Left ventricle myocardium superior (tissue), 1 donor: ENCODE data around the gene MAPK1. TPM values are rescaled to one million over a fixed set of nuclear protein-coding genes. Genes with fewer than 3 reads are reported as not detected.
"Not testable (repeated sequence)": the region's sequence is repeated elsewhere in the genome, so short reads cannot be mapped to it uniquely, and the experiment has no call there.

Experiments
- ATAC-seq: fragments of 200-7000 bp; cut with Tn5 transposase; one replicate; pipeline ENCODE4 v1.9.1; 2020; ENCODE audit warnings: mild to moderate bottlenecking, moderate library complexity
- DNase-seq: peaks from one replicate; pipeline ENCODE4 v3.0.0-alpha.2; 2020
- intact Hi-C: fragments of 100-400 bp; cut with micrococcal nuclease; formaldehyde crosslinking; loops from one replicate; pipeline ENCODE4 v1.11.0; 2022
- long read RNA-seq: library from polyadenylated mRNA; unstranded; transcript quantifications from one replicate; pipeline ENCODE4 v2.0.0, GENCODE V29; 2021
- total RNA-seq: library from RNA; stranded (reverse); fragmentation: NEBNext Ultra II Directional; extraction: Animal tissue kit (Norgen Biotek cat#: 25700); gene quantifications from one replicate; pipeline ENCODE4 v1.2.1, GENCODE V29; 2021
- donor health status: DM: no; HTN: yes; CAD: no; lungs with severe emphysema.

MAPK1 gene
- 80.5 TPM for total RNA-seq
- long read RNA-seq, full-length matches to known transcripts: 48 of 86 reads
- long read RNA-seq, partial matches to known transcripts: 3 of 86 reads
- long read RNA-seq, other reads (novel, unspliced or antisense): 35 of 86 reads

- intact Hi-C loops: no loop called here
- DNase-seq (peak; percentile 96), ATAC-seq (peak; percentile 99)
Observed at GRCh38 chr22:21867528-21868266, at the start of gene MAPK1. MAPK1 (minus strand) TSS chr22:21867645; CDS start chr22:21867440, 205 bp downstream.

- ATAC-seq (no peak), DNase-seq (peak; percentile 5)
- intact Hi-C loops: no loop called here
Observed at GRCh38 chr22:21916309-21916918, 49.0 kb upstream of the MAPK1 start.

- peak; percentile 10 for DNase-seq
- ATAC-seq: no peak
- intact Hi-C loops: no loop called here
Observed at GRCh38 chr22:21915624-21916308, 48.3 kb upstream of the MAPK1 start.

GRCh38 chr22:21914033-21914642, 46.7 kb upstream of the MAPK1 start:
- DNase-seq, ATAC-seq, intact Hi-C loops: not testable (repeated sequence)

DNA sequence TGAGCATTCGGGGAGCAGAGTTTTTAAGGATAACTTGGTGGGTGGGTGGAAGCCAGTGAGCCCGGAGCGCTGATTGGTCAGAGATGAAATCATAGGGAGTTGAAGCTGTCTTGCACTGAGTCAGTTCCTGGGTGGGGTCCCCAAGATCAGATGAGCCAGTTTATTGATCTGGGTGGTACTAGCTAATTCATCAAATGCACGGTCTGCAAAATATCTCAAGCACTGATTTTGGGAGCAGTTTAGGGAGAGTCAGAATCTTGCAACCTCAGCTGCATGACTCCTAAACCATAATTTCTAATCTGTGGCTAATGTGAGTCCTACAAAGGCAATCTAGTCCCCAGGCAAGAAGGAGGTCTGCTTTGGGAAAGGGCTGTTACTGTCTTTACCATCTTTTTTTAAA, 42.9 kb upstream of the MAPK1 start:
- intact Hi-C loops, DNase-seq: not testable (repeated sequence)

DNA sequence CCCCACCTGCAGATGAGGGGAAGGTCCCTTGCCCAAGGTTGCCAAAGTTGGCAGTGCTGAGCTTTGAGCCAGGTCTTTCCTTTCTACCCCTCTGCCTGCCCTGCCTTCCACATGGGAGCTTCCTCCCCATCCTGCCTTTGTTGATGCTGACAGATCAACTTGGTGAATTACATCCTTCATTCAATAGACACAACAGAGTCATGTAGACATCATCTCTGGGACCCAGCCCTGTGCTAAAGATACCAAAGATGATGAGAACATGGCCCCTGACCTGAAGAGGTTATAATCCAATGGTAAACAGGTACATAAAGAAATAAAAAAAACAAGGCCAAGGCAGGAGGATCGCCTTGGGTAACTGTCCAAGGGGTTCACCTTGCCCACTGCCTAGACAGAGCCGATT, 42.4 kb upstream of the MAPK1 start:
- DNase-seq (peak; percentile 8), ATAC-seq (no peak)
- intact Hi-C loops: no loop called here

More for the DNA sequence above, 42.9 kb upstream of the MAPK1 start:
- ATAC-seq: not testable (repeated sequence)

- no peak for ATAC-seq
- DNase-seq: no peak
- intact Hi-C loops: no loop called here
Observed at GRCh38 chr22:21907638-21908522, 40.4 kb upstream of the MAPK1 start.

- intact Hi-C loops, DNase-seq: not testable (repeated sequence)
Observed at GRCh38 chr22:21905234-21905633, 37.8 kb upstream of the MAPK1 start.

DNA sequence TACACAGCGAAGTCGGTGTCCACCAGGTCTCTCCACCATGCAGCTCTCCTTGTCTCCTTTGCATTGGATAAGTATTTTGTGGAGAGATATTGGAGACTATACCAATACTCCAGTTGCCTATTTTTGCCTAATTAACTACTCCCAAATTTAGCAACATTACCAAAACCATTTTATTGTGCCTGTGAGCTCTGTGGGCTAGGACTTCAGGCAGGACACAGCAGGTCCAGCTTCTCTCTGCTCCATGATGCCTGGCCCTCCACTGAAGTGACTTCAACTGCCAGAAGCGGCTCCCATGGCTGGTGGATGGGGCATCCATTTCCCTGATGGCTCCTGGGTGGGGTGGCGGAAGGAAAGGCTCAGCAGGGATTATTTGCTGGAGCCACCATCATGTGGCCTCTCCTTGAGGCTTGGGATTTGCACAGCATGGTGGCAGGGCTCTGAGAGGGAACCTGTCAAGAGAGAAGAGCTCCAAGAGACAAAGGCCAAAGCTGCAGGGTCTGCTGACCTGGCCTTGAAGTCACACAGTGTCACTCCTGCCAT, 36.9 kb upstream of the MAPK1 start:
- DNase-seq (no peak), ATAC-seq (no peak)
- intact Hi-C loops: no loop called here

More at GRCh38 chr22:21905234-21905633, 37.8 kb upstream of the MAPK1 start:
- ATAC-seq: not testable (repeated sequence)

GRCh38 chr22:21903283-21903682, 35.8 kb upstream of the MAPK1 start:
- intact Hi-C loops: no loop called here
- no peak for DNase-seq
- ATAC-seq: no peak

GRCh38 chr22:21902296-21903087, 35.0 kb upstream of the MAPK1 start:
- DNase-seq (no peak), ATAC-seq (no peak)
- intact Hi-C loops: no loop called here

DNA sequence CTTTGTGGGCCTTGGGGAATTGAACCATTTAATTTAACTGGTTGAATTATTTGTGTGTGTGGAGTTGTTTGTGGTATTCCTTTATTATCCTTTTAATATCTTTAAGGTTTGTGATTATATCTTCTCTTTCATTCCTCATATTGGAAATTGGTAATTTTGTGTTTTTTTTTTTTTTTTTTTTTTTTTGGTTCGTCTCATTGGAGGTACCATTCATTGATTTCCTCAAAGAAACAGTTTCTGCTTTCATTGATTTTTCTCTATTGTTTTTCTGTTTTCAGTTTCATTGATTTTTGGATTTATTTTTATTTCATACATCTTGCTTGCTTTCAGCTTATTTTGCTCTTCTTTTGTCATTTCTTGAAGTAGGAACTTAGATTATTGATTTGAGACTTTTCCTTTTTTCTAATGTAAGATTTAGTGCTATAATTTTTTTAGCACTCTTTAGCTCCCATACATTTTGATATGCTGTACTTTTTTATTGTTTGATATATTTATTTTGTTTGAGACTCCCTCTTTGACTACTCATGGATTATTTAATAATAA, 31.0 kb upstream of the MAPK1 start:
- intact Hi-C loops: loop anchor here (10.0 kb wide), 1 partner anchor 1114 kb away; no protein-coding TSS in a partner anchor
- DNase-seq (no peak), ATAC-seq (no peak)

DNA sequence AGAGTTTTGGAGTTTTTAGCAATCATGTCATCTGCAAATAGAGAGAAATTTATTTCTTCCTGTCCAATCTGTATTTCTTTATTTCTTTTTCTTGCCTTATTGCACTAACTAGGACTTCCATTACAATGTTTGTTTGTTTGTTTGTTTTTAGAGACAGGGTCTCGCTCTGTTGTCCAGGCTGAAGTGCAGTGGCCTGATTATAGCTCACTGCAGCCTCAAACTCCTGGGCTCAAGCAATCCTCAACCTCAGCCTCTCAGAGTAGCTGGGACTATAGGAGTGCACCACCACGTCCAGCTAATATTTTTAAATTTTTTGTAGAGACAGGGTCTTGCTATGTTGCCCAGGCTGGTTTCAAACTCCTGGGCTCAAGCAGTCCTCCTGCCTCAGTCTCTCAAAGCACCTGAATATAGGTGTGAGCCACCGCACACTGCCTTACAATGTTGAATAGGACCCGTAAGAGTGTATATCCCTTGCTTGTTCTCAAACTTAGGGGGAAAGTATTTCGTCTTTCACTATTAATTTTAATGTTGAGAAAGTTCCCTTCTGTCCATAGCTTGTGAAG, 29.6 kb upstream of the MAPK1 start:
- ATAC-seq (no peak), DNase-seq (no peak)
- intact Hi-C loops: loop anchor here (10.0 kb wide), 1 partner anchor 1112 kb away; no protein-coding TSS in a partner anchor

- intact Hi-C loops: loop anchor here (10.0 kb wide), 1 partner anchor 1111 kb away; no protein-coding TSS in a partner anchor
- ATAC-seq, DNase-seq: not testable (repeated sequence)
Observed at GRCh38 chr22:21896275-21896674, 28.8 kb upstream of the MAPK1 start.

DNA sequence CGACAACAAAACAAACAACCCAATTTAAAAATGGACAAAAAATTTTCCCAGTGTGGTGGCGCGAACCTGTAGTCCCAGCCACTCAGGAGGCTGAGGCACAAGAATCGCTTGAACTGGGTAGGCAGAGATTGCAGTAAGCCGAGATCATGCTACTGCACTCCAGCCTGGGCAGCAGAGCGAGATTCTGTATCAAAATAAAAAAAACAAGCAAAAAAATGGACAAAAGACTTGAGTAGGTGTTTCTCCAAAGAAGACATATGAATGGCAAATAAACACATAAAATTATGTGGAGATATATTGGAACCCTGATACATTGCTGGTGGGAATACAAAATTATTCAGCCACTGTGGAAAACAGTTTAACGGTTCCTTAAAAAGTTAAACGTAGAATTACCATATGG, 27.4 kb upstream of the MAPK1 start:
- no peak for ATAC-seq
- intact Hi-C loops: loop anchor here (10.0 kb wide), 1 partner anchor 1110 kb away; no protein-coding TSS in a partner anchor
- DNase-seq: no peak

DNA sequence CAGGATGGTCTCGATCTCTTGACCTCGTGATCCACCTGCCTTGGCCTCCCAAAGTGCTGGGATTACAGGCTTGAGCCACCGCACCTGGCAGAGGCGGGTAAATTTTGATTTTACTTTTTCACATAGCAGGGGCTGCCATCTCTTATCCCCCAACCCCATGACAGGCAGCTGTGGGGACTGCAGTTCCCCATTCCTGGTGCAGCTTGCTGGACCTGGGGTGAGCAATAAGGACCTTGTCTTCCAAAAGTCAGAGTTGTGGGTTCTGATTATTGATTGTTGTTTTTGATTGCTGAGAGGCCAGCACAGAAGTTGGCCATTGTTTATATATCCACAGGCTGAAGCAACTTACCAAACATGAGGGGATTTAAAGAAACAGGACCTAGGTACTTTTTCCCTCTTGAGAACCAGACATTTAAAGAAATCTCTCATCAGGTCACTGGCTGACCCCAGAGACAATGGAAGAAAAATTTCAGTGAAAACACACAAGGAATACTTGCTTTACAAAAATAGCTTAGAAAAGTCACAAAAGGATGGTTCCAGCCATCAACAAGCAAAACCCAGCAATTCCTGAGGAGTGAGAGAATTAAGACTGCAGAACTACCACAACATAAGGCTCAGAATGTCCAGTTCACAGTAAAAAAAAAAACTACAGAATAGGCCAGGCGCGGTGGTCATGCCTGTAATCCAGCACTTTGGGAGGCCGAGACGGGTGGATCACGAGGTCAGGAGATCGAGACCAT, 22.0 kb upstream of the MAPK1 start:
- intact Hi-C loops: no loop called here
- no peak for DNase-seq
- ATAC-seq: no peak
